K562 (cell line): ENCODE measurements around the gene PTPN5. TPM values are rescaled to one million over a fixed set of nuclear protein-coding genes. Genes with fewer than 3 reads are reported as not detected.

Experiments
- BCL6 ChIP-seq: fragments of 250-450 bp; sonication (Bioruptor Pico); IDR thresholded peaks from 2 replicates; pipeline ENCODE4 v1.4.0; 2020
- MAZ ChIP-seq, 2 experiments: fragments of 450-650 bp in 1 of 2; sonication (generic) in 1 of 2; formaldehyde crosslinking; IDR thresholded peaks in 1 of 2; conservative IDR thresholded peaks in 1 of 2; 2 replicates each; pipeline versions ENCODE4 v1.4.0 to v1.5.0; 2020; ENCODE audit warnings: mild to moderate bottlenecking in 1 of 2, missing genetic modification reagents in 1 of 2
- PHF8 ChIP-seq: fragments of 200-600 bp; sonication (generic); IDR thresholded peaks from 2 replicates; pipeline ENCODE4 v1.6.1; 2012; ENCODE audit warnings: mixed run types, mild to moderate bottlenecking, inconsistent platforms, low read length, moderate library complexity, borderline replicate concordance
- SMC3 ChIP-seq: conservative IDR thresholded peaks from 2 replicates; pipeline ENCODE4 v1.6.1; 2011; ENCODE audit warnings: low read depth, low read length, improper control_type of control experiment; ENCODE audit not compliant: insufficient read depth
- XRCC5 ChIP-seq: fragments of 200-400 bp; formaldehyde crosslinking; IDR thresholded peaks from 2 replicates; pipeline ENCODE4 v1.6.1; 2017; ENCODE audit warnings: low read depth, mild to moderate bottlenecking, low read length
- polyA plus RNA-seq, 8 experiments: library from polyadenylated mRNA; depleted of rRNA in 4 of 8; stranded (reverse) in 5 of 8; unstranded in 3 of 8; fragments of >200 nt; fragmentation: Nextera tagmentation in 2 of 8; fragmentation: Illumina TruSeq in 1 of 8; extraction: Ambion mirVana in 2 of 8; extraction: Trizol in 1 of 8; gene quantifications; 2 replicates each; pipeline versions ENCODE4 v1.2.1 to v1.2.3, GENCODE V29; 2011 to 2014; ENCODE audit warnings: inconsistent platforms in 1 of 8, missing spikeins in 1 of 8
- total RNA-seq, 7 experiments: library from RNA; depleted of rRNA in 6 of 7; stranded (reverse); fragments of >200 nt in 6 of 7; fragmentation: Illumina TruSeq in 2 of 7; extraction: Trizol in 2 of 7; gene quantifications; 2 replicates each; pipeline versions ENCODE4 v1.2.1 to v1.2.3, GENCODE V29; 2011 to 2021; ENCODE audit warnings: low replicate concordance in 1 of 7
- TF ChIP-seq, protein P1 (sequence below): fragments of 450-650 bp; formaldehyde crosslinking; IDR thresholded peaks from 2 replicates; pipeline ENCODE4 v1.4.0; 2020; ENCODE audit warnings: mild to moderate bottlenecking, moderate library complexity
- TF ChIP-seq, protein P2 (sequence below), 3 experiments: IDR thresholded peaks in 2 of 3; conservative IDR thresholded peaks in 1 of 3; 2 replicates each; pipeline ENCODE4 v1.5.1; 2011 to 2012; ENCODE audit warnings: low read length in 3 of 3, mild to moderate bottlenecking in 3 of 3, control low read depth in 2 of 3, improper control_type of control experiment in 1 of 3, inconsistent platforms in 1 of 3, low read depth in 1 of 3, mixed read lengths in 1 of 3, moderate library complexity in 1 of 3; ENCODE audit not compliant: insufficient read depth in 2 of 3

Gene PTPN5
- total and polyA plus RNA-seq, 9 of the 15 experiments (the other 6 are each of a cell fraction or from before 2014, with no cell fraction given), result not detected

DNA sequence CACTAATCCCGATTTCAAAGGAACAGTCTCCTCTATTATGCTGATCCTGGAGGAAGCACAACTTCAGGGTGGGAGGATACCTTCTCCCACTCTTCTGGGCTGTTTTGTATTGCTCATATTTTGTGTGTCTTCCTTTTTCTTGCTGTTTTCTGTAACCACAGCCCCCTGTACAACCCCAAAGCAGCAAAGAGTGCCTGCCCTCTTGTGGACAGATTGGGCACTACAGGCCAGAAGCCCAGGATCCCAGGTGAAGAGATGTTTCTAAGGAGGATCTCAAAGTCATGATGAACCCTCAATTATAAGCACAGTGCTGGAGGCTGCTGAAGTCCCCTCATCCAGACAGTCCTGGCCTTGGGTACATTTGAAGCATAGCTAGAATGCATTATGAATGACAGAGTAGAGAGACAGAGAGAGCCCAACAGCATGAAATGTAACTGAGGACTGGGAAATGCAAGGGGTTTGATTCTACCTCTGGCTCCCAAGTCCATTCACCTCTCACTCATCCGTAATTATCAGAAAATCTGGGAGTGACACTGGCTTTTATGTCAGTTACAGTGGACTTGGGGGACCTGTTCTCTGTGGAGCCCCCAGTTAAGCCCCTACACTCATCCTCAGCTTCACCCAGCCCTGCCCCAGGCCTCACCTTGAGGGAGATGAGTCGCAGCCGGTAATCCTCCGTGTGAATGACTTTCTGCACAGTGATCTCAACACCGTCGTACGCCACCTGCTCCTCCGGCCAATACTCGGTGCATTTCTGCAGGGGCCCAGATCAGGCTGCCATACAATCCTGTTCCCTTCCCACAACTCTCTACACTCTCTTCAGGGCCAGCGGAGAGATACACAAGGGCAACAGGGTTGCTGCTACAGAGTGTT lies 59.4 kb downstream of the PTPN5 start (continued):
- 0 out of 2 replicates have a peak, but pooled peaks have one; percentile 59 for TF ChIP-seq XRCC5
- peak in 1 of 2 experiments; percentile 30; a peak in 1 of 4 replicates for TF ChIP-seq MAZ (CRISPR knock-in tag; conservative IDR thresholded peaks at IDR 0.05 in 1 of 2, IDR thresholded peaks at IDR 0.05 in 1 of 2)
- TF ChIP-seq BCL6, result no peak
- TF ChIP-seq SMC3, result peak; percentile 69; the same call in 1 of the 2 replicates
- TF ChIP-seq, protein P1, sequence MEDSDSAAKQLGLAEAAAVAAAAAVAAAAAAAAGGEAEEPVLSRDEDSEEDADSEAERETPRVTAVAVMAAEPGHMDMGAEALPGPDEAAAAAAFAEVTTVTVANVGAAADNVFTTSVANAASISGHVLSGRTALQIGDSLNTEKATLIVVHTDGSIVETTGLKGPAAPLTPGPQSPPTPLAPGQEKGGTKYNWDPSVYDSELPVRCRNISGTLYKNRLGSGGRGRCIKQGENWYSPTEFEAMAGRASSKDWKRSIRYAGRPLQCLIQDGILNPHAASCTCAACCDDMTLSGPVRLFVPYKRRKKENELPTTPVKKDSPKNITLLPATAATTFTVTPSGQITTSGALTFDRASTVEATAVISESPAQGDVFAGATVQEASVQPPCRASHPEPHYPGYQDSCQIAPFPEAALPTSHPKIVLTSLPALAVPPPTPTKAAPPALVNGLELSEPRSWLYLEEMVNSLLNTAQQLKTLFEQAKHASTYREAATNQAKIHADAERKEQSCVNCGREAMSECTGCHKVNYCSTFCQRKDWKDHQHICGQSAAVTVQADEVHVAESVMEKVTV (CRISPR knock-in tag), result peak; percentile 46
- no peak for TF ChIP-seq PHF8
- TF ChIP-seq, protein P2, sequence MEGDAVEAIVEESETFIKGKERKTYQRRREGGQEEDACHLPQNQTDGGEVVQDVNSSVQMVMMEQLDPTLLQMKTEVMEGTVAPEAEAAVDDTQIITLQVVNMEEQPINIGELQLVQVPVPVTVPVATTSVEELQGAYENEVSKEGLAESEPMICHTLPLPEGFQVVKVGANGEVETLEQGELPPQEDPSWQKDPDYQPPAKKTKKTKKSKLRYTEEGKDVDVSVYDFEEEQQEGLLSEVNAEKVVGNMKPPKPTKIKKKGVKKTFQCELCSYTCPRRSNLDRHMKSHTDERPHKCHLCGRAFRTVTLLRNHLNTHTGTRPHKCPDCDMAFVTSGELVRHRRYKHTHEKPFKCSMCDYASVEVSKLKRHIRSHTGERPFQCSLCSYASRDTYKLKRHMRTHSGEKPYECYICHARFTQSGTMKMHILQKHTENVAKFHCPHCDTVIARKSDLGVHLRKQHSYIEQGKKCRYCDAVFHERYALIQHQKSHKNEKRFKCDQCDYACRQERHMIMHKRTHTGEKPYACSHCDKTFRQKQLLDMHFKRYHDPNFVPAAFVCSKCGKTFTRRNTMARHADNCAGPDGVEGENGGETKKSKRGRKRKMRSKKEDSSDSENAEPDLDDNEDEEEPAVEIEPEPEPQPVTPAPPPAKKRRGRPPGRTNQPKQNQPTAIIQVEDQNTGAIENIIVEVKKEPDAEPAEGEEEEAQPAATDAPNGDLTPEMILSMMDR (IDR thresholded peaks at IDR 0.05 in 2 of 3, conservative IDR thresholded peaks at IDR 0.05 in 1 of 3; ENCODE audit: insufficient read depth in 2 of 3, low read depth in 1 of 3, low read length in 3 of 3), result peak; percentile 76 to 95 (median 90)
